Karpas-422 (cell line): ENCODE results near the gene CCDC12. TPM values are rescaled to one million over a fixed set of nuclear protein-coding genes. Genes with fewer than 3 reads are reported as not detected.

ENCODE experiments used
- small RNA-seq: library from RNA; depleted of rRNA; stranded (forward); fragments of <200 nt; gene quantifications from one replicate; pipeline ENCODE3, GENCODE V24; 2014
- total RNA-seq: library from RNA; depleted of rRNA; stranded (reverse); fragments of >200 nt; shearing (Covaris generic); gene quantifications from 2 replicates; pipeline ENCODE4 v1.2.3, GENCODE V29; 2014; ENCODE audit warnings: low replicate concordance; rRNA removed

CCDC12 gene
- total RNA-seq, 1 experiment from 2014 or later = 40.2 TPM

Small RNAs within 50 kb of the gene (small RNA-seq; reads per million reads assigned to genes)
- not detected for gene AC109583.2

Other genes starting within 250 kb of the CCDC12 start
- not detected in 2 replicates for gene MYL3, start 113.3 kb downstream of the CCDC12 start, total RNA-seq
- not detected in 2 replicates for gene PTH1R, start 99.0 kb downstream of the CCDC12 start, total RNA-seq
- gene NBEAL2, start 2.9 kb upstream of the CCDC12 start, total RNA-seq = 60.5 and 133 TPM in 2 replicates
- 56.2 and 60.2 TPM in 2 replicates for gene SETD2, start 187.4 kb upstream of the CCDC12 start, total RNA-seq